DOHH2 (cell line): ENCODE measurements around the gene SLC22A4.

Experiments used
- EZH2phosphoT487 ChIP-seq: fragments of 200-600 bp; sonication (generic); IDR thresholded peaks from 2 replicates; pipeline ENCODE4 v1.6.1; 2017; ENCODE audit warnings: borderline replicate concordance, mild to moderate bottlenecking, antibody characterized with exemption, low read length, moderate library complexity, mixed read lengths
- TF ChIP-seq, protein P1 (sequence below): fragments of 200-600 bp; sonication (generic); IDR thresholded peaks from one replicate; pipeline ENCODE4 v1.5.1; 2014; ENCODE audit warnings: antibody characterized with exemption, mild to moderate bottlenecking, low read depth, low read length; ENCODE audit not compliant: poor library complexity, severe bottlenecking

DNA sequence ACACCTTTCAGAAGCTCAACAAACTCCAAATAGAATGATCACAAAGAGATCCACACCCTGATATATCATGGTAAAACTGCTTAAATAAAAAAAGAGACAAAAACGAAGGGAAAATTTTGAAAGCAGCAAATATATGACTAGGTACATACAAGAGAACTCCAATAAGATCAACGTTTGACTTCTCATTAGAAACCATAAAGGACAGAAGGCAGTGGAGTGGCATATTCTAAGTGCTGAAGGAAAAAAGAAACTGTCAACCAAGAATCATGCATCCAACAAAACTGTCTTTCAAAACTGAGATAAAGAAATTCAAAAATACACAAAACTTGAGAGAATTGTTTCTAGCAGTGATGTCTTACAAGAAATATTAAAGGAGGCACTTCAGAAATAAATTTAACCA, 11.2 kb downstream of the SLC22A4 start:
- TF ChIP-seq, protein P1, sequence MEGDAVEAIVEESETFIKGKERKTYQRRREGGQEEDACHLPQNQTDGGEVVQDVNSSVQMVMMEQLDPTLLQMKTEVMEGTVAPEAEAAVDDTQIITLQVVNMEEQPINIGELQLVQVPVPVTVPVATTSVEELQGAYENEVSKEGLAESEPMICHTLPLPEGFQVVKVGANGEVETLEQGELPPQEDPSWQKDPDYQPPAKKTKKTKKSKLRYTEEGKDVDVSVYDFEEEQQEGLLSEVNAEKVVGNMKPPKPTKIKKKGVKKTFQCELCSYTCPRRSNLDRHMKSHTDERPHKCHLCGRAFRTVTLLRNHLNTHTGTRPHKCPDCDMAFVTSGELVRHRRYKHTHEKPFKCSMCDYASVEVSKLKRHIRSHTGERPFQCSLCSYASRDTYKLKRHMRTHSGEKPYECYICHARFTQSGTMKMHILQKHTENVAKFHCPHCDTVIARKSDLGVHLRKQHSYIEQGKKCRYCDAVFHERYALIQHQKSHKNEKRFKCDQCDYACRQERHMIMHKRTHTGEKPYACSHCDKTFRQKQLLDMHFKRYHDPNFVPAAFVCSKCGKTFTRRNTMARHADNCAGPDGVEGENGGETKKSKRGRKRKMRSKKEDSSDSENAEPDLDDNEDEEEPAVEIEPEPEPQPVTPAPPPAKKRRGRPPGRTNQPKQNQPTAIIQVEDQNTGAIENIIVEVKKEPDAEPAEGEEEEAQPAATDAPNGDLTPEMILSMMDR = no peak
- TF ChIP-seq EZH2phosphoT487 = no peak
